ENCODE measurements around the gene DOCK6.

DOCK6 gene, protein sequence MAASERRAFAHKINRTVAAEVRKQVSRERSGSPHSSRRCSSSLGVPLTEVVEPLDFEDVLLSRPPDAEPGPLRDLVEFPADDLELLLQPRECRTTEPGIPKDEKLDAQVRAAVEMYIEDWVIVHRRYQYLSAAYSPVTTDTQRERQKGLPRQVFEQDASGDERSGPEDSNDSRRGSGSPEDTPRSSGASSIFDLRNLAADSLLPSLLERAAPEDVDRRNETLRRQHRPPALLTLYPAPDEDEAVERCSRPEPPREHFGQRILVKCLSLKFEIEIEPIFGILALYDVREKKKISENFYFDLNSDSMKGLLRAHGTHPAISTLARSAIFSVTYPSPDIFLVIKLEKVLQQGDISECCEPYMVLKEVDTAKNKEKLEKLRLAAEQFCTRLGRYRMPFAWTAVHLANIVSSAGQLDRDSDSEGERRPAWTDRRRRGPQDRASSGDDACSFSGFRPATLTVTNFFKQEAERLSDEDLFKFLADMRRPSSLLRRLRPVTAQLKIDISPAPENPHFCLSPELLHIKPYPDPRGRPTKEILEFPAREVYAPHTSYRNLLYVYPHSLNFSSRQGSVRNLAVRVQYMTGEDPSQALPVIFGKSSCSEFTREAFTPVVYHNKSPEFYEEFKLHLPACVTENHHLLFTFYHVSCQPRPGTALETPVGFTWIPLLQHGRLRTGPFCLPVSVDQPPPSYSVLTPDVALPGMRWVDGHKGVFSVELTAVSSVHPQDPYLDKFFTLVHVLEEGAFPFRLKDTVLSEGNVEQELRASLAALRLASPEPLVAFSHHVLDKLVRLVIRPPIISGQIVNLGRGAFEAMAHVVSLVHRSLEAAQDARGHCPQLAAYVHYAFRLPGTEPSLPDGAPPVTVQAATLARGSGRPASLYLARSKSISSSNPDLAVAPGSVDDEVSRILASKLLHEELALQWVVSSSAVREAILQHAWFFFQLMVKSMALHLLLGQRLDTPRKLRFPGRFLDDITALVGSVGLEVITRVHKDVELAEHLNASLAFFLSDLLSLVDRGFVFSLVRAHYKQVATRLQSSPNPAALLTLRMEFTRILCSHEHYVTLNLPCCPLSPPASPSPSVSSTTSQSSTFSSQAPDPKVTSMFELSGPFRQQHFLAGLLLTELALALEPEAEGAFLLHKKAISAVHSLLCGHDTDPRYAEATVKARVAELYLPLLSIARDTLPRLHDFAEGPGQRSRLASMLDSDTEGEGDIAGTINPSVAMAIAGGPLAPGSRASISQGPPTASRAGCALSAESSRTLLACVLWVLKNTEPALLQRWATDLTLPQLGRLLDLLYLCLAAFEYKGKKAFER (N-terminal part only)

DNA sequence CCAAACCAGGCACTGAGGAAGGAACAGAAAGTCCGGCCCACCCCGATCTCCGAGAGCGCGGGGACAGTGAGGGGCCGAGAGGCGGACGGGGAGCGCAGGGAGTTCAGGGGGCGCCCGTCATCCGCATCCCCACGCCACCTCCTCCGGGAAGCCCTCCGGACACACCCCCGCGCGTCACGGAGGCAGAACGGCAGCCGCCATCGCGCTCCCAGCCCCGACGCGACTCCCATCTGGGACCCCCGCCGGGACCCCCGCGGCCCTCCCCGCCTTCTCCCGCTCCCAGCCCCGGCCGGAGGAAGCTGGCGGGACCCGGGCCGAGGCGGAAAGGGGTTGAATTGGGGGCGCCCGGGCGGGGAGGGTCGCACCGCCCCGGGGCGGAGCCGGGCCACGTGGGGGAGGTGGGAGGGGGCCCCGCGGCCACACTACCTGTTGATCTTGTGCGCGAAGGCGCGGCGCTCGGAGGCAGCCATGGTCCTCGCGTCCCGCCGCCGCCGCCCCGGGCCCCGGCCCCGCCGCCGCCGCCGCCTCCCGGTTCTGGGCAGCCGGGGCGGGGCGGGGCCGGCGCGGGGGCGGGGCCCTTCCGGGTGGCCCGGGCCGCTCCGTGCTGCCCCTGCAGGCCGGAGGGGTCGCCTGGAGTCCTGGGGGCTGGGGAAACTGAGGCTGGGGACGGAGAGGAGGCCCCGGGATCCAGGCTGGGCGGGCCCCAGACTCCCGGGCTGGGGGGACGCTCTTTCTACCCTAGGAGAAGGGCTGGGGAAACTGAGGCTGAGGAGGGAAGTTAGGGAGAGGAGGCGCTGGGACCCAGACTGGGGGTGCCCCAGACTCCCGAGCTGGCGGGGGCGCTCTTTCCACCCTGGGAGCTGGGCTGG, at the start of gene DOCK6:
DOCK6 (minus strand) TSS at position 554 of the 869 bp plus-strand sequence; CDS start at position 470, 84 bp downstream.
- DNase-seq (ENCODE audit: low read depth): no peak

DNA sequence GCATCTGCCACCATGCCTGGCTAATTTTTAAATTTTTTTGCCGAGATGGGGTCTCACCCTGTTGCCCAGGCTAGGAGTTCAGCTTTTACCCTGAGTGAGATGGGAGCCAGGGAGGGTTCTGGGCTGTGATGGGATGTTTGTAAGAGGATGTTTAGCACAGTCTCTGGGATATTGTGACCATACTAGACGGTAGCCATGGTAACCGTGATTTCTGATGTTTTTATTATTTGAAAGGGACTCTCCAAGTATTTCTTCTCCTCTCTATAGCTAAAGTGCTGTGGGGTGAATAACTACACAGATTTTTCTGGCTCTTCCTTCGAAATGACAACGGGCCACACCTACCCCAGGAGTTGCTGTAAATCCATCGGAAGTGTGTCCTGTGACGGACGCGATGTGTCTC, 44.0 kb upstream of the DOCK6 start:
- no peak for DNase-seq (ENCODE audit: low read depth)

DNA sequence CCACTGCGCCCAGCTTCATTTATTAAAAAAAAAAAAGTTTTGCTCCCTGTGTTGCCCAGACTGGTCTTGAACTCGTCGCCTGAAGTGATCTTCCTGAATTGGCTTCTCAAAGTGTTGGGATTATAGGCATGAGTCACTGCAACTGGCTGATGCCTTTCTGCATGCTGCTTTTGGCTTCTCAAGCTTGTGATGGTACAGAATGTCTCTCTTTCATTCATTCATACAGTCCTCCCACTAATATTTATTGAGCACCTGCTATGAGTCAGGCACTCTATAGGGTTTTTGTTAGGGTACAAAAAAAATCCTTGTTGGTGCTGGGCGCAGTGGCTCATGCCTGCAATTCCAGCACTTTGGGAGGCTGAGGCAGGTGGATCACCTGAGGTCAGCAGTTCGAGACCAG, 42.6 kb upstream of the DOCK6 start:
- DNase-seq (ENCODE audit: low read depth): no peak

DNA sequence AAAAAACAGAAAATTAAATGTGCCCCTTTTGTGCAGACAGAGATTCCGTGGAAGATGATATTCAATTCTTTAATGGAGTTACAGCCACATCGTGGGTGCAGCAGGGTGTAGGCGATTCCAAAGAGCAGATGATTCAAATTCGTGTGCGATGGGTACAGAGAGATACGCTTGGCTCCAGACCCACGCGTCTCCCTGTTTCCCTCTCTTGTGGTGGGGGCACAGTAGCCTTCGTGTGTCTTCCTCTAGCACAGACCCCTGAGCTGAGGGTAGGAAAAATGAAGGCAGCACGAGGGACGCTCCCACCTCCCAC, 38.4 kb upstream of the DOCK6 start:
- no peak for DNase-seq (ENCODE audit: low read depth)

DNA sequence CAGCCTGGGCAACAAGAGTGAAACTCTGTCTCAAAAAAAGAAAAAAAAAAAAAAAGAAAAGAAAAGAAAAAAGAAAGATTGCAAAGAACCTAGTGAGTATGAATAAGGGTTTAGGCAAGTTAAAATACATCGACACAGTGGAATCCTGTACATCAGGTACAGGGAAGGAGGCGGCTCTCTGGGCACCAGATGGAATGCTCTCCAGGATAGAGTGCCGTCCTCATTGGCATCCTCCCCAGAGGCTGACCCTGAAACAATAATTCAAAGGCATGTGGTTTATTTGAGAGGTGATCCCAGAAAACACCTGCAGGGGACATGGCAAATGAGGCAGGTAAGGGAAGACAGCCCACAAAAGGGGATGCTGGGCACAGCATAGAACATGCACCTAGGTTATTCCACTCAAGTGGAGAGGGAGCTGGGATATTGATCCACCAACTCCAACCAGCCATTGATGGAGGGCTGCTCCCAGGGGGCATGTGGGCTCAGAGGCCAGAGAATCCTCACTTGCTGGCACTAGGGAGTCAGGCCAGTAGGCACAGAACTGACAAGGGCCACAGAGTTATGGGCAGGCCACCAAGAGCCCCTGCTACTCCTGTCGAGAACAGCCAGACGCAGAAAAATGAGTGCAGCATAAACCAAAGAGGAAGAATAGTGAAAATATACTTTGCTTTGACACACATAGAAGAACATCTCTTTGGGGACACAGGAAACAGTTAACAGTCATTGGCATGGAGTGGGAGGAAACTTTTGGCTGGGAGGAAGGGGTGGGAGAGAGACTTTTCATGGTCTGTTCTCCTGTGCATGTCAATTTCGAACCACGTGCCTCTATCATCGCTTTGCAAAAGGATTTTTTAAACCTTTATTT, 37.9 kb upstream of the DOCK6 start:
- no peak for DNase-seq (ENCODE audit: low read depth)

DNA sequence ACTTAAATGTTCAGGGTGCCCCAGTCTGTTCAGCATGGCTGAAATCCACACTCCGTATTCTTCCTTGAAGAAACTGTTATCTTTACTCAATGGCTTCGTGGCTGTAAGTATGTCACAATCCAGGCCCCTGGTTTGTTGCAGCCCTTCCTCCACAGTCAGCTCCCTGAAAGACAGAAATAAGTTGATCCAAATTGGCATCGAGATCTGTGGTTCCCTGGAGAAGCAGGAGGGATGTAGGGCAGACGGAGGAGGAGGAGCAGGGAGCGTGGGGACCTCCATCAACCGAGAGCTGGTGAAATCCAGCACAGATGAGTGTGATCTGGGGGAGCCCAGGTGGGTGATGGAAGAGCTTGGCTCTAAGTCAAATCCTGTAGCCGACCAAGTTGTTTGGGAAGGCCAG, 33.9 kb upstream of the DOCK6 start:
- DNase-seq (ENCODE audit: low read depth): no peak

DNA sequence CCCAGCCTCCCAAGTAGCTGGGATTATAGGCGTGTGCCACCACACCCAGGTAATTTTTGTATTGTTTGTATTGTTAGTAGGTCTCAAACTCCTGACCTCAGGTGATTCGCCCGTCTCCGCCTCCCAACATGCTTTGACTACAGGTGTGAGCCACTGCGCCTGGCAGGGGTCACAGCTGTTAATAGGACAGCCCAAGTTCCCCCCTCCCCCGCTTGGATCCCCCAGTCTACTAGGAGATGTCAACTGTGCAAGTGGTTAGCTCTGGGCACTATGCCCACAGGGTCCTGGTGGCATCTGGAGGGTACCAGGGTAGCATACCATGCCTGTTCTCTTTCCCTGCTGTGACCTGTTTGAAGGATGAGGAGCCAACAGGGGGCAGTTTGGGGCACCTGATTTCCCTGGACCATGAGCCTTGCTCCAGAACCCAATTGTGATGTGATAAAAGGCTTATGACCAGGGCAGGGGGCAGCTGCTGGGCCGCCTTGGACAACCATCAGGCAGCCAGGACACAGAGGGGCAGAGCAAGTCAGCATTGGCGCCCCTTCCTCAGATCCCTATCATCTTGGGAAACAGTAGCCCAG, 33.4 kb upstream of the DOCK6 start, which contains the start of gene TSPAN16:
TSPAN16 (plus strand) TSS at position 496 of the 581 bp plus-strand sequence. CDS start 138 bp downstream, outside the sequence.
- DNase-seq (ENCODE audit: low read depth): no peak

DNA sequence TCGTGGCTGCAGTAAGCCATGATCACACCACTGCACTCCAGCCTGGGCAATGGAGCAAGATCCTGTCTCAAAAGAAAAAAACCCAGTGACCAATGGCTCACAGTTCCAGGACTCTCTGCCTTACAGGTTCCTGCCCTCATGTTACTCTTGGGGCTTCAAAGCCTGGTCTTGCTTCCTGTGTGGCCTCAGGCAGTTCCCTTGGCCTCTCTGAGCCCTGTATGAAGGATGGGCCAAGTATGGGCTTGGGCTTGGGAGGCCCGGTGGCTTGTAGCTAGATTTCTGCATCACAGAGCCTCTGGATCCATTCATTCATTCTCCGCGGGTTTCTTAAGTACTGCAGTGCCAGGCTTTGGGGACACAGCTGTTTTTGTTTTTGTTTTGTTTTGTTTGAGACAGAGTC, 32.9 kb upstream of the DOCK6 start:
- no peak for DNase-seq (ENCODE audit: low read depth)

DNA sequence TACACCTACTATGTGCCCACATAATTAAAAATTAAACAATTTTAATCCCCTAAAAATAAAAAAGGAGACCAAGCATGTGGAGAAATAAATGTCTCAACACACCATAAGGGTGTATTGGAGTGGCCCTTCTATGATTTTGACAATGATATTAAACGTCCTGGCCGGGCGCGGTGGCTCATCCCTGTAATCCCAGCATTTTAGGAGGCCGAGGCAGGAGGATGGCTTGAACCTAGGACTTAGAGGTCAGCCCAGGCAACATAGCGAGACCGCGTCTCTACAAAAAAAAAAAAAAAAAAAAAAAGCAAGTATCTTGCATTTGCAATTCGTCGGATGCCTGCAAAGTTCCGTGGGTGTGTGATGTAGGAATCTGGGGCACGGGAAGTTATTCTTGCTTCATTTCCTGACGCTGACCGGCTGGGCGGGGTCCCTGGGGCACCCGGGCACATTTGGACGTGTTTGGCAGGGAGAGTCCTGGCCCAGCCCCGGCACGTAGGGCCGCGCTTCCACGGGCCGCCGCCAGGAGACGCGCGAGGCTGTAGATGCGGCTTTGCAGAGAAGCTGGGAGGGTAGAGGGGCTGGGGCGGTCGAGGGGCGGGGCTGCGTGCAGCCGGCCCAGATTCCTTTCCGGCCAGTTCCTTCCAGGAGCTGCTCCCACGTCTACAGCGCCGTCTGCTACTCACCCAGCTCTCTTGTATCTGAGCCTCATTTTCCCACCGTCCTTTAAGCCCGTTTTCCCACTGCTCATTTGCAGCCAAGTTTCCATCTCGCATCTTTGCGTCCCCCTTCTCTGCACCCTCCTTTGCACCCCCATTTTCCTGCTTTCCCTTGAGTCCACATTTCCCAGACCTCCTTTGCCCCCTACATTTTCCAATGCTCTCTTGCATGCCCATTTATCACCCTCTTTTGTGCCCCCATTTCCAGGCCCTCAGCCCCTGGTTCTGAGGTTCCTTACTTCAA, 31.4 kb upstream of the DOCK6 start:
- peak; percentile 92 for DNase-seq (ENCODE audit: low read depth)

DNA sequence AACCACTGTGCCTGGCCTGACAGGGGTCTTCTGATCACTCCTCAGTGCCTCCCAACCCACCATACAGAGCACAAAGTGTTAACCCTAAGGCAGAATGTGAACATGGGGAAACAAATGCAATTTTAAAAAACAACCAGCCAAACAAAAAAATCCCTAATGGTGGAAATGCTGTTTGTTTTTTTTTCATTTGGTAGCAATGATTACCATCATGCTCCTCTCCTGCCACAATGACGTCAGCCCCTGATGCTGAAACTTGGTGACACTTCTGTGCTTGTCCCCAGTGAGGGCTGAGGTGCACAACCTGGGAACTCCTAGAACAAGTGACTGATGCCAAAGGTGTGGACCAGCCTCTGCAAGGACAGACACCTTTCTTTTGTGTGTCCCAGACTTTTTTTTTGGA, 29.7 kb upstream of the DOCK6 start:
- DNase-seq (ENCODE audit: low read depth): no peak

DNA sequence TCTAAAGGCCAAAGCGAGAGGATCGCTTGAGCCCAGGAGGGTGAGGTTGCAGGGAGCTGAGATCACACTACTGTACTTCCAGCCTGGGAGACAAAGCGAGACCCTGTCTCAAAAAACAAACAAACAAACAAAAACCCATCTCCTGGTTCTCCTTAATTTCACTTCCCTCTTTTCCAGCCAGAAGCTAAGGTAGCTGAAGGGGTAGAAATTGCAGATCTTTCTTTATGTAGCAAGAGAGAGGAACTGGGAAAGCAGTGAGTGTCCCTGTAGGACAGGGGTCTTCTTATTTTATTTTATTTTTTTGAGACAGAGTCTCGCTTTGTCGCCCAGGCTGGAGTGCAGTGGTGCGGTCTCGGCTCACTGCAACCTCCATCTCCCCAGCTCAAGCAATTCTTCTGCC, 29.1 kb upstream of the DOCK6 start:
- DNase-seq (ENCODE audit: low read depth): no peak

DNA sequence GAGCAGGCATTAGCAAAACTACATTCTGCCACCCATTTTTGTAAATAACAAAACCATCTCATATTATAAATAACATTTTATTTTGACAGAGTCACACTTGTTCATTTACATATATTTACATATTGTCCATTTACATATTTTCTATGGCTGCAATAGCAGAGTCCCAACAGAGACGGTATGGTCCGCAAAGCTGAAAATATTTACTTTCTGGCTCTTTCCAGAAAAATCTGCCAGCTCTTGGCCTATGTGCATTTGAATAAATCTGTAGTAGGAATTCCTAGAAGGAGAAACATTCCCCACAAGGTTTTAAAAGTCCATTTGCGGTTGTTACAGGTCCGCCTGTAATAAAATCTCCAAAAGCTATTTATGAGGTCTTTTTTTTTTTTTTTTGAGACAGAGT, 27.9 kb upstream of the DOCK6 start:
- no peak for DNase-seq (ENCODE audit: low read depth)

DNA sequence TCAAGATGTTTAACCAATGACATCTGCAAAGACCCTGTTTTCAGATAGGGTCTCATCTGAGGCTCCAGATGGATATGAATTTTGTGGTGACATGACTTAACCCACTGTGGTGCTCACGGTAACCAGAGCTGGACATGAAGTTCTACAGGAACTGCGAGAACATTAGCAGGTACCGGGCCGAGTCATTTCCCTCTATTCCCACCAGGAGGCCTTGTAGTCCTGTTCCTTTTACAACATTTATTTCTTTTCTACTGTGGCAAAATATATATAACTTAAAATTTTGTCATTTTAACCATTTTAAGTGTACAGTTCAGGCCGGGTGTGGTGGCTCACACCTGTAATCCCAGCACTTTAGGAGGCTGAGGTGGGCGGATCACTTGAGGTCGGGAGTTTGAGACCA, 26.0 kb upstream of the DOCK6 start:
- DNase-seq (ENCODE audit: low read depth): no peak

DNA sequence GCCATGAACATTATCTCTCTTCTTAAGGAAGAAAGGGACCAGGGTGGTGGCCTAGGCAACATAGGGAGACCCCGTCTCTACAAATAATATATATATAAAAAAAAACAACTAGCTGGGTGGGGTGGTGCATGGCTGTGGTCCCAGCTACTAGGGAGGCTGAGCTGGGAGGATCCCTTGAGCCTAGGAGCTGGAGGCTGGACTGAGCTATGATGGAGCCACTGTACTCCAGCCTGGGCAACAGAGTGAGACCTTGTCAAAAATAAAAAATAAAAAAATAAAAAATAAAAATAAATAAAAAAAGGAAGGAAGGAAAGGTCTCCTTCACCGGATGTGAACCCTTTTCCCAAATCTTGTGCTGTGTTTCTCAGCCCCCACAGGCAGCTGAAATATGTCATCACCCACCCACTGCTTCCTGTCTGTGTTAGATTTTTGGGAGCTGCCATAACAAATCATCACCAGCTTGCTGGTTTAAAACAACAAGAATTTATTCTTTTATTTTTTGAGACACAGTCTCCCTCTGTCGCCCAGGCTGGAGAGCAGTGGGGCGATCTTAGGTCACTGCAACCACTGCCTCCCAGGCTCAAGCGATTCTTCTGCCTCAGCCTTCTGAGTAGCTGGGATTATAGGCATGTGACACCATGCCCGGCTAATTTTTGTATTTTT, 24.1 kb upstream of the DOCK6 start:
- no peak for DNase-seq (ENCODE audit: low read depth)

DNA sequence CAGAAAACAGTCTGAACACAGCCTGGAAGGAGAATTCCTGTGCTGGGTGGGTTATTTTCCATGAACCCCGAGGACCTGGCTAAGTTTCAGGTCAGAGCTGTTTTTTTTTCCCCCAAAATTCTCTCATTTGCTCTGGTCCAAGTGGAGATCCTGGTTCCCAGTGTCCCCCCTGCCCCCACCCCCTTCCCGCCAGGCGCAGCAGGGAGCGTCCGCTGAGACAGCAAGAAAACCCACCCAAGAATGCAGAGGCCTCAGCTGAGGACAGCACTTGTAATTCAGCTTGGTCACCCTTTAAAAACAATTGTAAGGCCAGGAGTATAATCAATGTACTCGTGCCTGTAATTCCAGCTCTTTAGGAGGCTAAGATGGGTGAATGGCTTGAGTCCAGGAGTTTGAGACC, 22.2 kb upstream of the DOCK6 start:
- no peak for DNase-seq (ENCODE audit: low read depth)

DNA sequence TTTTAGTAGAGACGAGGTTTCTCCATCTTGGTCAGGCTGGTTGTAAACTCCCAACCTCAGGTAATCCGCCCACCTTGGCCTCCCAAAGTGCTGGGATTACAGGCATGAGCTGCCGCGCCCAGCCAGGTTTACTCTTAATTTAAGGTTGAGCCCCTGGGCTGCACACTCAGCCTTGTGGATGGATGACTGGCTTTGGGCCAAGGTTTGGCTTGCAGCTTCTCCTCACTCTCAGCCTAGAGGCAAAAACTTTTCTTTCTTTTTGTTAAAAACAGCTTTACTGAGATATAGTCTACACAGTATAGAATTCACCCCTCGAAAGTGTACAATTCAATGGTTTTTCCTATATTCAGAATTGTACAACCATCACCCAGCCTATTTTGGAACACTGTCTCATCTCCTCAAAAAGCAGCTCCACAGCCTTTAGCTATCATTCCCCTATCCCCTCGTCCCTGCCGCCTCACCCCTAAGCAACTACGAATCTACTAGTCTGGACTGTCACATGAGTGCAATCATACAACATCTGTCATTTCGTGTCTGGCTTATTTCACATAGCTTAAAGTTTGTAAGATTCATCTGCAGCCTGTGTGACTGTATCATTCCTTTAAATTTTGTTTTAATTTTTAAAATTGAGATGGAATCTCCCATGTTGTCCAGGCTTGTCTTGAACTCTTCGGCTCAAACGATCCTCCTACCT, 19.2 kb upstream of the DOCK6 start:
- DNase-seq (ENCODE audit: low read depth): no peak

DNA sequence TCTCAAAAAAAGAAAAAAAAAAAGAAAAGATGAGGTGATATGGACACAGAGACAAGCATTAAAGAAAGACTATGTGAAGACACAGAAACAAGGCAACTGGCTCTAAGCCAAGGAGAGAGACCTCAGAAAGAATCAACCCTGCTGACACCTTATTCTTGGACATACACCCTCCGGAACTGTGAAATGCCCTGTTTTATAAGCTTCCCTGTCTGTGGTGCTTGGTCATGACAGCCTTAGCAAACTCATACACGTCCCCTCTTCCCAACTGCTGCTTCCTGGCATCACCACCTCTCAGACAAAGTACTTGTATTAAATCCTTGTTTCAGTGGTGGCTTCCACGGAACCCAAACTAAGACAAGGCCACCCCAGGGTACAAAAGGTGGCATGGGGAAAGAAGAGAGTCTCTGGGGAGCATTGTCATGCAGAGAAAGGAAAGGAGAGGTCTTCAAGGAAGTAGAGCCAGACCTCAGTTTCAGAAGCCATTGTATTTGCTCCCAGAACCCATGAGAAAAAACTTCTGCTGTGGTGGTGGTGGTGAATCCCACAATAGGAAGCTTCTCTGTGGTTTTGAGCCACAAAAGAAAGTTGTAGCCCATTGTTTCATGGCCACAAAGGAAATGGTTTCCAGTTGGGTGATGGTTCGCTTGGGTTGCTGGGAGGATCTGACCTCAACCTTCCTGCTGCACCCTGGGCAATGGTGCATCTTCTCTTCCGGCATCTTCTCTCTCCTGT, 17.3 kb upstream of the DOCK6 start:
- no peak for DNase-seq (ENCODE audit: low read depth)
